ENCODE measurements around the gene COQ7. TPM values are rescaled to one million over a fixed set of nuclear protein-coding genes. Genes with fewer than 3 reads are reported as not detected.

The COQ7 gene
- total and polyA plus RNA-seq, 2 experiments from 2014 or later = 17.9 to 21.7 TPM

DNA sequence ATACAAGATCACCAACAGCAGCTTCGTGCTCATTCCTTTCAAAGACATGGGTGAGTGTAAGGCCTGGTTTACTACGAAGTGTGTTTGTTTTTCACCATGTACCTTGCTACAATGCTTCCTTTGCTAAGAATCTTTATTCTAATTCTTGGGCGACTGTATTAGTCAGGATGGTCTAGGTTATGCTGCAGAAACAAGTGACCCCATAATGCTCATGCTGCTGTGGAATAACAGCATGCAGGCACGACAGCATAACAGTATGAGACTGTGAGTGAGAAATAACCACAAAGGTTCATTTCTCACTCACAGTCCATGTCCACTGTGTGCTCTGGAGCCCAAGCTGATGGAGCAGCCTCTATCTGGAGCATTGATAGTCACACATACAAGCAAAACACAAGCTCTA is 45.7 kb upstream of the COQ7 start:
- TF ChIP-seq, protein P1, sequence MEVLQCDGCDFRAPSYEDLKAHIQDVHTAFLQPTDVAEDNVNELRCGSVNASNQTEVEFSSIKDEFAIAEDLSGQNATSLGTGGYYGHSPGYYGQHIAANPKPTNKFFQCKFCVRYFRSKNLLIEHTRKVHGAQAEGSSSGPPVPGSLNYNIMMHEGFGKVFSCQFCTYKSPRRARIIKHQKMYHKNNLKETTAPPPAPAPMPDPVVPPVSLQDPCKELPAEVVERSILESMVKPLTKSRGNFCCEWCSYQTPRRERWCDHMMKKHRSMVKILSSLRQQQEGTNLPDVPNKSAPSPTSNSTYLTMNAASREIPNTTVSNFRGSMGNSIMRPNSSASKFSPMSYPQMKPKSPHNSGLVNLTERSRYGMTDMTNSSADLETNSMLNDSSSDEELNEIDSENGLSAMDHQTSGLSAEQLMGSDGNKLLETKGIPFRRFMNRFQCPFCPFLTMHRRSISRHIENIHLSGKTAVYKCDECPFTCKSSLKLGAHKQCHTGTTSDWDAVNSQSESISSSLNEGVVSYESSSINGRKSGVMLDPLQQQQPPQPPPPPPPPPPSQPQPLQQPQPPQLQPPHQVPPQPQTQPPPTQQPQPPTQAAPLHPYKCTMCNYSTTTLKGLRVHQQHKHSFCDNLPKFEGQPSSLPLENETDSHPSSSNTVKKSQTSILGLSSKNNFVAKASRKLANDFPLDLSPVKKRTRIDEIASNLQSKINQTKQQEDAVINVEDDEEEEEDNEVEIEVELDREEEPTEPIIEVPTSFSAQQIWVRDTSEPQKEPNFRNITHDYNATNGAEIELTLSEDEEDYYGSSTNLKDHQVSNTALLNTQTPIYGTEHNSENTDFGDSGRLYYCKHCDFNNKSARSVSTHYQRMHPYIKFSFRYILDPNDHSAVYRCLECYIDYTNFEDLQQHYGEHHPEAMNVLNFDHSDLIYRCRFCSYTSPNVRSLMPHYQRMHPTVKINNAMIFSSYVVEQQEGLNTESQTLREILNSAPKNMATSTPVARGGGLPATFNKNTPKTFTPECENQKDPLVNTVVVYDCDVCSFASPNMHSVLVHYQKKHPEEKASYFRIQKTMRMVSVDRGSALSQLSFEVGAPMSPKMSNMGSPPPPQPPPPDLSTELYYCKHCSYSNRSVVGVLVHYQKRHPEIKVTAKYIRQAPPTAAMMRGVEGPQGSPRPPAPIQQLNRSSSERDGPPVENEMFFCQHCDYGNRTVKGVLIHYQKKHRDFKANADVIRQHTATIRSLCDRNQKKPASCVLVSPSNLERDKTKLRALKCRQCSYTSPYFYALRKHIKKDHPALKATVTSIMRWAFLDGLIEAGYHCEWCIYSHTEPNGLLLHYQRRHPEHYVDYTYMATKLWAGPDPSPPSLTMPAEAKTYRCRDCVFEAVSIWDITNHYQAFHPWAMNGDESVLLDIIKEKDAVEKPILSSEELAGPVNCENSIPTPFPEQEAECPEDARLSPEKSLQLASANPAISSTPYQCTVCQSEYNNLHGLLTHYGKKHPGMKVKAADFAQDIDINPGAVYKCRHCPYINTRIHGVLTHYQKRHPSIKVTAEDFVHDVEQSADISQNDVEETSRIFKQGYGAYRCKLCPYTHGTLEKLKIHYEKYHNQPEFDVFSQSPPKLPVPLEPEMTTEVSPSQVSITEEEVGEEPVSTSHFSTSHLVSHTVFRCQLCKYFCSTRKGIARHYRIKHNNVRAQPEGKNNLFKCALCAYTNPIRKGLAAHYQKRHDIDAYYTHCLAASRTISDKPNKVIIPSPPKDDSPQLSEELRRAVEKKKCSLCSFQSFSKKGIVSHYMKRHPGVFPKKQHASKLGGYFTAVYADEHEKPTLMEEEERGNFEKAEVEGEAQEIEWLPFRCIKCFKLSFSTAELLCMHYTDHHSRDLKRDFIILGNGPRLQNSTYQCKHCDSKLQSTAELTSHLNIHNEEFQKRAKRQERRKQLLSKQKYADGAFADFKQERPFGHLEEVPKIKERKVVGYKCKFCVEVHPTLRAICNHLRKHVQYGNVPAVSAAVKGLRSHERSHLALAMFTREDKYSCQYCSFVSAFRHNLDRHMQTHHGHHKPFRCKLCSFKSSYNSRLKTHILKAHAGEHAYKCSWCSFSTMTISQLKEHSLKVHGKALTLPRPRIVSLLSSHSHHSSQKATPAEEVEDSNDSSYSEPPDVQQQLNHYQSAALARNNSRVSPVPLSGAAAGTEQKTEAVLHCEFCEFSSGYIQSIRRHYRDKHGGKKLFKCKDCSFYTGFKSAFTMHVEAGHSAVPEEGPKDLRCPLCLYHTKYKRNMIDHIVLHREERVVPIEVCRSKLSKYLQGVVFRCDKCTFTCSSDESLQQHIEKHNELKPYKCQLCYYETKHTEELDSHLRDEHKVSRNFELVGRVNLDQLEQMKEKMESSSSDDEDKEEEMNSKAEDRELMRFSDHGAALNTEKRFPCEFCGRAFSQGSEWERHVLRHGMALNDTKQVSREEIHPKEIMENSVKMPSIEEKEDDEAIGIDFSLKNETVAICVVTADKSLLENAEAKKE (CRISPR knock-in tag; IDR thresholded peaks at IDR 0.05) = no peak
- TF ChIP-seq, protein P2, sequence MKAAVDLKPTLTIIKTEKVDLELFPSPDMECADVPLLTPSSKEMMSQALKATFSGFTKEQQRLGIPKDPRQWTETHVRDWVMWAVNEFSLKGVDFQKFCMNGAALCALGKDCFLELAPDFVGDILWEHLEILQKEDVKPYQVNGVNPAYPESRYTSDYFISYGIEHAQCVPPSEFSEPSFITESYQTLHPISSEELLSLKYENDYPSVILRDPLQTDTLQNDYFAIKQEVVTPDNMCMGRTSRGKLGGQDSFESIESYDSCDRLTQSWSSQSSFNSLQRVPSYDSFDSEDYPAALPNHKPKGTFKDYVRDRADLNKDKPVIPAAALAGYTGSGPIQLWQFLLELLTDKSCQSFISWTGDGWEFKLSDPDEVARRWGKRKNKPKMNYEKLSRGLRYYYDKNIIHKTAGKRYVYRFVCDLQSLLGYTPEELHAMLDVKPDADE (IDR thresholded peaks at IDR 0.05) = no peak
- TF ChIP-seq, protein P3, sequence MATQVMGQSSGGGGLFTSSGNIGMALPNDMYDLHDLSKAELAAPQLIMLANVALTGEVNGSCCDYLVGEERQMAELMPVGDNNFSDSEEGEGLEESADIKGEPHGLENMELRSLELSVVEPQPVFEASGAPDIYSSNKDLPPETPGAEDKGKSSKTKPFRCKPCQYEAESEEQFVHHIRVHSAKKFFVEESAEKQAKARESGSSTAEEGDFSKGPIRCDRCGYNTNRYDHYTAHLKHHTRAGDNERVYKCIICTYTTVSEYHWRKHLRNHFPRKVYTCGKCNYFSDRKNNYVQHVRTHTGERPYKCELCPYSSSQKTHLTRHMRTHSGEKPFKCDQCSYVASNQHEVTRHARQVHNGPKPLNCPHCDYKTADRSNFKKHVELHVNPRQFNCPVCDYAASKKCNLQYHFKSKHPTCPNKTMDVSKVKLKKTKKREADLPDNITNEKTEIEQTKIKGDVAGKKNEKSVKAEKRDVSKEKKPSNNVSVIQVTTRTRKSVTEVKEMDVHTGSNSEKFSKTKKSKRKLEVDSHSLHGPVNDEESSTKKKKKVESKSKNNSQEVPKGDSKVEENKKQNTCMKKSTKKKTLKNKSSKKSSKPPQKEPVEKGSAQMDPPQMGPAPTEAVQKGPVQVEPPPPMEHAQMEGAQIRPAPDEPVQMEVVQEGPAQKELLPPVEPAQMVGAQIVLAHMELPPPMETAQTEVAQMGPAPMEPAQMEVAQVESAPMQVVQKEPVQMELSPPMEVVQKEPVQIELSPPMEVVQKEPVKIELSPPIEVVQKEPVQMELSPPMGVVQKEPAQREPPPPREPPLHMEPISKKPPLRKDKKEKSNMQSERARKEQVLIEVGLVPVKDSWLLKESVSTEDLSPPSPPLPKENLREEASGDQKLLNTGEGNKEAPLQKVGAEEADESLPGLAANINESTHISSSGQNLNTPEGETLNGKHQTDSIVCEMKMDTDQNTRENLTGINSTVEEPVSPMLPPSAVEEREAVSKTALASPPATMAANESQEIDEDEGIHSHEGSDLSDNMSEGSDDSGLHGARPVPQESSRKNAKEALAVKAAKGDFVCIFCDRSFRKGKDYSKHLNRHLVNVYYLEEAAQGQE (IDR thresholded peaks at IDR 0.05; ENCODE audit: unreplicated experiment) = no peak
- H3K27ac ChIP-seq (ENCODE audit: low read depth) = no peak overlapping the region
- Mint-ChIP-seq H3K9me3 (no peaks in the 10 kb centered on the region), H3K27me3 (ENCODE audit: insufficient read depth, low read depth, poor library complexity) (peaks cover 2% of the 10 kb centered on the region), H3K27ac (no peak overlapping the region), H3K4me1 (no peaks in the 10 kb centered on the region), H3K36me3 (ENCODE audit: low read depth) (peaks cover 6% of the 10 kb centered on the region; the same call in 1 of the 3 replicates), H3K4me3 (no peak overlapping the region)
- H3K4me1 ChIP-seq (ENCODE audit: insufficient read depth) = no peaks in the 10 kb centered on the region
- no peaks in the 10 kb centered on the region for H3K36me3 ChIP-seq (ENCODE audit: insufficient read depth)
- no peaks in the 10 kb centered on the region for H3K9me2 ChIP-seq (ENCODE audit: insufficient read depth)
- no peaks in the 10 kb centered on the region for H3F3A ChIP-seq (replicated peaks; ENCODE audit: low read depth)
- H4K20me1 ChIP-seq (replicated peaks; ENCODE audit: insufficient read depth) = no peaks in the 10 kb centered on the region
- no peaks in the 10 kb centered on the region for H3K79me2 ChIP-seq (replicated peaks; ENCODE audit: insufficient read depth)
- ATAC-seq (no peak), DNase-seq (ENCODE audit: low spot score) (no peak)
- no peak overlapping the region for H3K4me2 ChIP-seq
- no peak overlapping the region for H2AFZ ChIP-seq
- no peak overlapping the region for H3K4me3 ChIP-seq
- no peaks in the 10 kb centered on the region for H3K27me3 ChIP-seq (ENCODE audit: insufficient read depth)

Measured in GM23338 (cell line).